SU-DHL-6 (cell line): Measurements from ENCODE around the gene CD47.

Experiments used
- H2AFZ ChIP-seq: fragments of 200-600 bp; sonication (generic); 2 replicates; pipeline ENCODE4 v1.6.1; 2014; ENCODE audit warnings: low read depth, mild to moderate bottlenecking, moderate library complexity, mixed read lengths, antibody characterized with exemption, low read length; ENCODE audit not compliant: severe bottlenecking
- H3F3A ChIP-seq: fragments of 200-600 bp; shearing (Covaris generic); 2 replicates; pipeline ENCODE4 v1.6.0; 2016; ENCODE audit warnings: antibody characterized with exemption, mild to moderate bottlenecking; ENCODE audit not compliant: insufficient read depth
- H3K27ac ChIP-seq: fragments of 200-600 bp; sonication (generic); 2 replicates; pipeline ENCODE4 v1.5.1; 2016; ENCODE audit warnings: low read depth, mild to moderate bottlenecking, low read length, moderate library complexity, mixed read lengths
- H3K27me3 ChIP-seq: fragments of 200-600 bp; sonication (generic), shearing (Covaris generic); 2 replicates; pipeline ENCODE4 v1.6.0; 2014; ENCODE audit warnings: mild to moderate bottlenecking, low read length
- H3K36me3 ChIP-seq: fragments of 200-600 bp; sonication (generic); 2 replicates; pipeline ENCODE4 v1.6.1; 2014; ENCODE audit warnings: mild to moderate bottlenecking, low read length, mixed read lengths
- H3K4me2 ChIP-seq: fragments of 300-600, 200-600 bp; shearing (Covaris generic), sonication (generic); 2 replicates; pipeline ENCODE4 v1.6.0; 2014; ENCODE audit warnings: low read length, low read depth, mild to moderate bottlenecking; ENCODE audit not compliant: poor library complexity, severe bottlenecking
- H3K4me3 ChIP-seq: fragments of 200-600 bp; sonication (generic); 2 replicates; pipeline ENCODE4 v1.5.1; 2014; ENCODE audit warnings: antibody characterized with exemption, low read length, mild to moderate bottlenecking, mixed read lengths; ENCODE audit not compliant: insufficient read depth, poor library complexity, severe bottlenecking
- H3K79me2 ChIP-seq: fragments of 200-600 bp; sonication (generic); 2 replicates; pipeline ENCODE4 v1.6.1; 2014; ENCODE audit warnings: mild to moderate bottlenecking, low read length, moderate library complexity; ENCODE audit not compliant: insufficient read depth
- H3K9ac ChIP-seq: fragments of 200-600 bp; sonication (generic); 2 replicates; pipeline ENCODE4 v1.7.0; 2014; ENCODE audit warnings: mild to moderate bottlenecking, low read length
- H3K9me2 ChIP-seq: fragments of 200-600 bp; sonication (generic); replicated peaks from 2 replicates; pipeline ENCODE4 v1.6.1; 2014; ENCODE audit warnings: low read length; ENCODE audit not compliant: insufficient read depth
- H3K9me3 ChIP-seq: fragments of 200-600 bp; sonication (generic); 2 replicates; pipeline ENCODE4 v1.6.1; 2014; ENCODE audit warnings: low read length, mixed read lengths; ENCODE audit not compliant: insufficient read depth
- H4K20me1 ChIP-seq: fragments of 200-600 bp; sonication (generic); 2 replicates; pipeline ENCODE4 v1.6.1; 2014; ENCODE audit warnings: low read depth, mild to moderate bottlenecking, antibody characterized with exemption, low read length, moderate library complexity, mixed read lengths
- CTCF ChIP-seq: fragments of 200-600 bp; sonication (generic); IDR thresholded peaks from one replicate; pipeline ENCODE4 v1.5.1; 2017; ENCODE audit warnings: antibody characterized with exemption, mild to moderate bottlenecking, low read length, moderate library complexity; ENCODE audit not compliant: insufficient read depth, poor library complexity, severe bottlenecking
- EZH2phosphoT487 ChIP-seq: fragments of 200-600 bp; sonication (generic), shearing (Covaris generic); conservative IDR thresholded peaks from 2 replicates; pipeline ENCODE4 v1.6.1; 2018; ENCODE audit warnings: mild to moderate bottlenecking, antibody characterized with exemption, low read length, moderate library complexity, mixed read lengths

Gene CD47

GRCh38 chr3:108131475-108132134 is 40.8 kb upstream of the CD47 start:
- no peaks in the 10 kb centered on the region for H3K9me3 ChIP-seq
- H3K36me3 ChIP-seq = peaks cover 14% of the 10 kb centered on the region; the same call in 1 of the 2 replicates
- H3K4me2 ChIP-seq = no peak overlapping the region
- no peaks in the 10 kb centered on the region for H3K27me3 ChIP-seq
- H3K4me3 ChIP-seq = no peak overlapping the region
- no peak overlapping the region for H3K9ac ChIP-seq
- no peak overlapping the region for H3K27ac ChIP-seq
- no peaks in the 10 kb centered on the region for H4K20me1 ChIP-seq
- H3F3A ChIP-seq = no peaks in the 10 kb centered on the region
- TF ChIP-seq EZH2phosphoT487 = no peak
- no peak for TF ChIP-seq CTCF
- no peak overlapping the region for H2AFZ ChIP-seq
- peaks cover 30% of the 10 kb centered on the region; the same call in 1 of the 2 replicates for H3K79me2 ChIP-seq
- no peaks in the 10 kb centered on the region for H3K9me2 ChIP-seq

- no peaks in the 10 kb centered on the region for H3K9me3 ChIP-seq
- H3K79me2 ChIP-seq = peaks cover 36% of the 10 kb centered on the region; the same call in 1 of the 2 replicates
- no peak overlapping the region for H2AFZ ChIP-seq
- no peak overlapping the region for H3K9ac ChIP-seq
- peaks cover 4% of the 10 kb centered on the region; the same call in 1 of the 2 replicates for H3F3A ChIP-seq
- no peak overlapping the region for H3K4me3 ChIP-seq
- no peaks in the 10 kb centered on the region for H3K9me2 ChIP-seq
- no peaks in the 10 kb centered on the region for H4K20me1 ChIP-seq
- H3K4me2 ChIP-seq = no peak overlapping the region
- peaks cover 8% of the 10 kb centered on the region; the same call in 1 of the 2 replicates for H3K36me3 ChIP-seq
- no peaks in the 10 kb centered on the region for H3K27me3 ChIP-seq
- H3K27ac ChIP-seq = no peak overlapping the region
- TF ChIP-seq CTCF (no peak), EZH2phosphoT487 (no peak)
Observed at GRCh38 chr3:108130701-108131474, 40.1 kb upstream of the CD47 start.

- Histone ChIP-seq H3K36me3 (peaks cover 7% of the 10 kb centered on the region; the same call in 1 of the 2 replicates), H3K9ac (no peak overlapping the region), H3K9me3 (no peaks in the 10 kb centered on the region), H3K27me3 (no peaks in the 10 kb centered on the region), H3K9me2 (no peaks in the 10 kb centered on the region), H3K27ac (no peak overlapping the region), H3K4me3 (no peak overlapping the region), H4K20me1 (no peaks in the 10 kb centered on the region), H3K4me2 (no peak overlapping the region), H3K79me2 (peaks cover 37% of the 10 kb centered on the region; the same call in 1 of the 2 replicates), H2AFZ (no peak overlapping the region), H3F3A (peaks cover 9% of the 10 kb centered on the region)
- no peak for TF ChIP-seq CTCF
- TF ChIP-seq EZH2phosphoT487 = no peak
Observed at GRCh38 chr3:108130236-108130635, 39.4 kb upstream of the CD47 start.
